Measurements from ENCODE around the gene DNAAF1. TPM values are rescaled to one million over a fixed set of nuclear protein-coding genes. Genes with fewer than 3 reads are reported as not detected.

The DNAAF1 gene
- total and polyA plus RNA-seq, 8 donors = 0.28 to 8.7 (median 0.50) TPM

GRCh38 chr16:84218956-84219355 is 73.8 kb downstream of the DNAAF1 start:
- no peaks in the 10 kb centered on the region for H3K9me3 ChIP-seq
- no peak overlapping the region for H3K4me3 ChIP-seq
- H3K36me3 ChIP-seq = no peaks in the 10 kb centered on the region
- no peak for FAIRE-seq
- no peak overlapping the region for H3K27ac ChIP-seq
- DNase-seq = no peak
- TF ChIP-seq CTCF (IDR thresholded peaks at IDR 0.05) = no peak
- intact Hi-C loops (cut with DNase I) = no loop called here
- H3K27me3 ChIP-seq = no peaks in the 10 kb centered on the region
- no peak for ATAC-seq
- 52 to 69% methylated on average over 6 of the region's 6 CpGs for WGBS, 2 donors
- no peaks in the 10 kb centered on the region for H3K4me1 ChIP-seq

GRCh38 chr16:84220851-84221250 is 75.7 kb downstream of the DNAAF1 start:
- no peak for ATAC-seq
- Histone ChIP-seq H3K4me1 (no peaks in the 10 kb centered on the region), H3K9me3 (no peaks in the 10 kb centered on the region), H3K36me3 (no peaks in the 10 kb centered on the region), H3K4me3 (no peak overlapping the region), H3K27me3 (no peaks in the 10 kb centered on the region), H3K27ac (no peak overlapping the region)
- WGBS, 2 donors = 82 to 98% methylated on average over 1 of the region's 1 CpG
- intact Hi-C loops (cut with DNase I) = no loop called here
- TF ChIP-seq CTCF (IDR thresholded peaks at IDR 0.05) = no peak
- FAIRE-seq = no peak
- no peak for DNase-seq

- ATAC-seq (no peak), FAIRE-seq (no peak), DNase-seq (no peak)
- intact Hi-C loops (cut with DNase I) = no loop called here
- Histone ChIP-seq H3K9me3 (no peaks in the 10 kb centered on the region), H3K27me3 (no peaks in the 10 kb centered on the region), H3K36me3 (no peaks in the 10 kb centered on the region), H3K4me3 (no peak overlapping the region), H3K4me1 (no peaks in the 10 kb centered on the region), H3K27ac (no peak overlapping the region)
- TF ChIP-seq CTCF (IDR thresholded peaks at IDR 0.05) = no peak
- WGBS, 2 donors = 71 to 79% methylated on average over 4 of the region's 4 CpGs
Measured at GRCh38 chr16:84223456-84223855, 78.3 kb downstream of the DNAAF1 start.

- no peak for TF ChIP-seq CTCF (IDR thresholded peaks at IDR 0.05)
- no peak for DNase-seq
- intact Hi-C loops (cut with DNase I) = no loop called here
- no peak for FAIRE-seq
- Histone ChIP-seq H3K36me3 (no peaks in the 10 kb centered on the region), H3K27ac (no peak overlapping the region), H3K4me1 (no peaks in the 10 kb centered on the region), H3K4me3 (no peak overlapping the region), H3K9me3 (no peaks in the 10 kb centered on the region), H3K27me3 (no peaks in the 10 kb centered on the region)
- no peak for ATAC-seq
- 70 to 71% methylated on average over 3 of the region's 3 CpGs for WGBS, 2 donors
Measured at GRCh38 chr16:84224554-84224953, 79.4 kb downstream of the DNAAF1 start.

- Histone ChIP-seq H3K4me3 (no peak overlapping the region), H3K9me3 (no peaks in the 10 kb centered on the region), H3K27me3 (no peaks in the 10 kb centered on the region), H3K27ac (no peak overlapping the region), H3K36me3 (no peaks in the 10 kb centered on the region), H3K4me1 (no peaks in the 10 kb centered on the region)
- FAIRE-seq = no peak
- ATAC-seq = no peak
- intact Hi-C loops (cut with DNase I) = no loop called here
- WGBS, 2 donors = 65 to 71% methylated on average over 3 of the region's 3 CpGs
- DNase-seq = no peak
- TF ChIP-seq CTCF (IDR thresholded peaks at IDR 0.05) = no peak
Measured at GRCh38 chr16:84225126-84225525, 80.0 kb downstream of the DNAAF1 start.

Measured in pancreas (tissue), 10 donors.